CD14-positive monocyte (primary cell): ENCODE results near the gene FNDC3B. TPM values are rescaled to one million over a fixed set of nuclear protein-coding genes. Genes with fewer than 3 reads are reported as not detected.
A peak's percentile ranks its signal among the peaks of the same experiment; 100 is the strongest.

Experiments used
- DNase-seq, 3 donors: peaks; one replicate each; pipeline ENCODE4 v3.0.0-alpha.2; 2011 to 2022
- H2AFZ ChIP-seq: 2 replicates; pipeline ENCODE4 v1.6.0; 2012; ENCODE audit warnings: mild to moderate bottlenecking, low read depth, low read length, inconsistent platforms; ENCODE audit not compliant: insufficient read depth, poor library complexity, severe bottlenecking
- H3K27ac ChIP-seq, 2 donors: 1 replicate in 1 of 2; 2 replicates in 1 of 2; pipeline ENCODE4 v1.5.1; 2012 to 2013; ENCODE audit warnings: low read length in 2 of 2, control low read depth in 1 of 2, inconsistent platforms in 1 of 2, low read depth in 1 of 2, mild to moderate bottlenecking in 1 of 2
- H3K27me3 ChIP-seq, 2 donors: one replicate each; pipeline versions ENCODE4 v1.6.0 to v1.6.1; 2011 to 2013; ENCODE audit warnings: low read length in 2 of 2; ENCODE audit not compliant: control insufficient read depth in 2 of 2, insufficient read depth in 2 of 2
- H3K36me3 ChIP-seq, 2 donors: replicated peaks in 1 of 2; 1 replicate in 1 of 2; 2 replicates in 1 of 2; pipeline versions ENCODE4 v1.5.1 to v1.6.1; 2012 to 2013; ENCODE audit warnings: low read length in 2 of 2, control low read depth in 1 of 2, inconsistent platforms in 1 of 2, mild to moderate bottlenecking in 1 of 2; ENCODE audit not compliant: insufficient read depth in 2 of 2, control insufficient read depth in 1 of 2
- H3K4me1 ChIP-seq, 2 donors: 1 replicate in 1 of 2; 2 replicates in 1 of 2; pipeline versions ENCODE4 v1.5.1 to v1.6.1; 2012 to 2013; ENCODE audit warnings: low read length in 2 of 2, control low read depth in 1 of 2, inconsistent platforms in 1 of 2, mild to moderate bottlenecking in 1 of 2, moderate library complexity in 1 of 2; ENCODE audit not compliant: insufficient read depth in 2 of 2, control insufficient read depth in 1 of 2
- H3K4me2 ChIP-seq: replicated peaks from 2 replicates; pipeline ENCODE3; 2012; ENCODE audit warnings: low read length, moderate library complexity, mild to moderate bottlenecking; ENCODE audit not compliant: poor library complexity, severe bottlenecking; ENCODE audit errors: extremely low read depth
- H3K4me3 ChIP-seq, 3 experiments: fragments of 200-600 bp in 1 of 3; sonication (generic) in 1 of 3; replicated peaks in 1 of 3; 1 replicate in 2 of 3; 2 replicates in 1 of 3; pipeline ENCODE4 v1.5.1; 2011 to 2013; ENCODE audit warnings: low read length in 3 of 3, mild to moderate bottlenecking in 3 of 3, control low read depth in 2 of 3, low read depth in 2 of 3, inconsistent platforms in 1 of 3, moderate library complexity in 1 of 3
- H3K79me2 ChIP-seq: 2 replicates; pipeline ENCODE4 v1.6.0; 2012; ENCODE audit warnings: mild to moderate bottlenecking, control low read depth, inconsistent platforms, low read length, moderate library complexity; ENCODE audit not compliant: insufficient read depth
- H3K9ac ChIP-seq: 2 replicates; pipeline ENCODE4 v1.6.0; 2017; ENCODE audit warnings: low read length, mild to moderate bottlenecking; ENCODE audit not compliant: insufficient read depth, poor library complexity, severe bottlenecking
- H3K9me3 ChIP-seq, 2 donors: replicated peaks in 1 of 2; 1 replicate in 1 of 2; 2 replicates in 1 of 2; pipeline versions ENCODE4 v1.5.1 to v1.6.1; 2012 to 2013; ENCODE audit warnings: low read length in 2 of 2, control low read depth in 1 of 2; ENCODE audit not compliant: control insufficient read depth in 1 of 2, insufficient read depth in 1 of 2
- H4K20me1 ChIP-seq: 2 replicates; pipeline ENCODE4 v1.6.0; 2012; ENCODE audit warnings: mild to moderate bottlenecking, low read length, control low read depth, moderate library complexity; ENCODE audit not compliant: insufficient read depth
- H3K27ac Mint-ChIP-seq, 7 donors: one replicate each; pipeline ENCODE4 v1.8.0; 2020; ENCODE audit warnings: mild to moderate bottlenecking in 7 of 7, mixed read lengths in 7 of 7, moderate library complexity in 6 of 7, inconsistent platforms in 2 of 7
- H3K27me3 Mint-ChIP-seq, 3 donors: one replicate each; pipeline ENCODE4 v1.8.0; 2021 to 2022; ENCODE audit warnings: low read depth in 3 of 3, mild to moderate bottlenecking in 3 of 3, mixed read lengths in 3 of 3, moderate library complexity in 3 of 3, inconsistent platforms in 1 of 3
- H3K36me3 Mint-ChIP-seq, 2 donors: one replicate each; pipeline ENCODE4 v1.8.0; 2020; ENCODE audit warnings: mixed read lengths in 2 of 2, inconsistent platforms in 1 of 2, mild to moderate bottlenecking in 1 of 2
- H3K4me1 Mint-ChIP-seq: one replicate; pipeline ENCODE4 v1.8.0; 2020; ENCODE audit warnings: mild to moderate bottlenecking, mixed read lengths
- H3K4me3 Mint-ChIP-seq, 2 donors: one replicate each; pipeline ENCODE4 v1.8.0; 2020; ENCODE audit warnings: mild to moderate bottlenecking in 2 of 2, mixed read lengths in 2 of 2, moderate library complexity in 1 of 2
- H3K9me3 Mint-ChIP-seq, 7 donors: one replicate each; pipeline ENCODE4 v1.8.0; 2020 to 2022; ENCODE audit warnings: mixed read lengths in 7 of 7, mild to moderate bottlenecking in 6 of 7, moderate library complexity in 6 of 7, inconsistent platforms in 2 of 7
- WGBS: methylation state at CpG from one replicate; pipeline ENCODE4 v1.1.5; 2013; ENCODE audit warnings: missing lambda C conversion rate; ENCODE audit not compliant: insufficient coverage; 5-methylcytosine and 5-hydroxymethylcytosine counted together
- intact Hi-C, 2 donors: fragments of 100-400 bp; cut with micrococcal nuclease; formaldehyde crosslinking; loops; one replicate each; pipeline versions ENCODE4 v1.15.0 to v1.15.1; 2023
- polyA plus RNA-seq, 3 donors: library from polyadenylated mRNA; depleted of rRNA in 1 of 3; unstranded in 2 of 3; stranded (reverse) in 1 of 3; fragments of 300-500 nt in 2 of 3; fragments of >200 nt in 1 of 3; fragmentation: Illumina TruSeq in 2 of 3; gene quantifications; 1 replicate in 2 of 3; 2 replicates in 1 of 3; pipeline ENCODE4 v1.2.3, GENCODE V29; 2012 to 2021
- TF ChIP-seq, protein P1 (sequence below): fragments of 200-600 bp; IDR thresholded peaks from one replicate; pipeline ENCODE4 v1.8.0; 2022; ENCODE audit warnings: antibody characterized with exemption, mild to moderate bottlenecking

FNDC3B gene
- polyA plus RNA-seq, 3 donors: 19.6 to 36.1 (median 25.7) TPM

GRCh38 chr3:172135185-172135584 lies 95.8 kb downstream of the FNDC3B start:
- H3K9me3 ChIP-seq: no peaks in the 10 kb centered on the region
- Mint-ChIP-seq H3K27me3 (no peaks in the 10 kb centered on the region), H3K27ac (peak overlapping the region; percentile 93 to 98 (median 97)), H3K4me1 (peaks cover 83% of the 10 kb centered on the region), H3K4me3 (peak overlapping the region in 1 of 2 donors; percentile 26), H3K9me3 (no peaks in the 10 kb centered on the region), H3K36me3 (peaks cover 32 to 40% of the 10 kb centered on the region in 2 donors)
- no peaks in the 10 kb centered on the region for H4K20me1 ChIP-seq
- H3K4me2 ChIP-seq: peak overlapping the region; percentile 33
- H3K4me3 ChIP-seq: peak overlapping the region in 1 of 3 experiments; percentile 32
- peak overlapping the region; percentile 34 for H3K9ac ChIP-seq
- no CpG with 5 or more reads among the region's 1 CpG for WGBS
- no peak overlapping the region for H2AFZ ChIP-seq
- intact Hi-C loops: no loop called here
- peaks cover 90 to 97% of the 10 kb centered on the region in 2 donors for H3K4me1 ChIP-seq
- peak overlapping the region; percentile 84 to 100 for H3K27ac ChIP-seq
- H3K79me2 ChIP-seq: peaks cover 92% of the 10 kb centered on the region
- H3K36me3 ChIP-seq: no peaks in the 10 kb centered on the region
- DNase-seq: no peak
- TF ChIP-seq, protein P1, sequence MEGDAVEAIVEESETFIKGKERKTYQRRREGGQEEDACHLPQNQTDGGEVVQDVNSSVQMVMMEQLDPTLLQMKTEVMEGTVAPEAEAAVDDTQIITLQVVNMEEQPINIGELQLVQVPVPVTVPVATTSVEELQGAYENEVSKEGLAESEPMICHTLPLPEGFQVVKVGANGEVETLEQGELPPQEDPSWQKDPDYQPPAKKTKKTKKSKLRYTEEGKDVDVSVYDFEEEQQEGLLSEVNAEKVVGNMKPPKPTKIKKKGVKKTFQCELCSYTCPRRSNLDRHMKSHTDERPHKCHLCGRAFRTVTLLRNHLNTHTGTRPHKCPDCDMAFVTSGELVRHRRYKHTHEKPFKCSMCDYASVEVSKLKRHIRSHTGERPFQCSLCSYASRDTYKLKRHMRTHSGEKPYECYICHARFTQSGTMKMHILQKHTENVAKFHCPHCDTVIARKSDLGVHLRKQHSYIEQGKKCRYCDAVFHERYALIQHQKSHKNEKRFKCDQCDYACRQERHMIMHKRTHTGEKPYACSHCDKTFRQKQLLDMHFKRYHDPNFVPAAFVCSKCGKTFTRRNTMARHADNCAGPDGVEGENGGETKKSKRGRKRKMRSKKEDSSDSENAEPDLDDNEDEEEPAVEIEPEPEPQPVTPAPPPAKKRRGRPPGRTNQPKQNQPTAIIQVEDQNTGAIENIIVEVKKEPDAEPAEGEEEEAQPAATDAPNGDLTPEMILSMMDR: no peak
- H3K27me3 ChIP-seq: no peaks in the 10 kb centered on the region

- peak; percentile 83 to 93 (median 92) for DNase-seq
- 20% methylated on average over 1 of the region's 2 CpGs for WGBS
- peaks cover 34 to 43% of the 10 kb centered on the region in 2 donors for H3K36me3 Mint-ChIP-seq
- no peaks in the 10 kb centered on the region for H3K9me3 ChIP-seq
- H3K79me2 ChIP-seq: peaks cover 97% of the 10 kb centered on the region
- H3K36me3 ChIP-seq: no peaks in the 10 kb centered on the region
- peak overlapping the region in 1 of 2 donors; percentile 40 for H3K4me3 Mint-ChIP-seq
- H3K4me1 ChIP-seq: peaks cover 90 to 100% of the 10 kb centered on the region in 2 donors
- H3K4me3 ChIP-seq: peak overlapping the region in 1 of 3 experiments; percentile 32
- TF ChIP-seq, protein P1: no peak
- peak overlapping the region; percentile 33 for H3K4me2 ChIP-seq
- no peaks in the 10 kb centered on the region for H3K9me3 Mint-ChIP-seq
- intact Hi-C loops: no loop called here
- no peaks in the 10 kb centered on the region for H4K20me1 ChIP-seq
- H3K27me3 Mint-ChIP-seq: no peaks in the 10 kb centered on the region
- no peaks in the 10 kb centered on the region for H3K27me3 ChIP-seq
- H3K9ac ChIP-seq: peak overlapping the region; percentile 38
- peak overlapping the region; percentile 84 to 100 for H3K27ac ChIP-seq
- H3K4me1 Mint-ChIP-seq: peaks cover 84% of the 10 kb centered on the region
- no peak overlapping the region for H2AFZ ChIP-seq
- peak overlapping the region; percentile 93 to 98 (median 97) for H3K27ac Mint-ChIP-seq
These were observed 96.4 kb downstream of the FNDC3B start for GRCh38 chr3:172135820-172136219.
